Ascending aorta (tissue), 2 donors: ENCODE results near the gene NHS. TPM values are rescaled to one million over a fixed set of nuclear protein-coding genes. Genes with fewer than 3 reads are reported as not detected.

Source experiments
- DNase-seq, 2 donors: peaks; one replicate each; pipeline ENCODE4 v3.0.0-alpha.2; 2019; ENCODE audit warnings: low spot score in 2 of 2
- H3K27ac ChIP-seq, 2 donors: fragments of 200-600 bp; sonication (generic); one replicate each; pipeline ENCODE4 v1.5.1; 2016 to 2017; ENCODE audit warnings: mild to moderate bottlenecking in 1 of 2
- H3K27me3 ChIP-seq: fragments of 200-600 bp; sonication (generic); one replicate; pipeline ENCODE4 v1.5.1; 2017
- H3K36me3 ChIP-seq, 2 donors: fragments of 200-600 bp; sonication (generic); one replicate each; pipeline ENCODE4 v1.5.1; 2016
- H3K4me1 ChIP-seq, 2 donors: fragments of 200-600 bp; sonication (generic); one replicate each; pipeline ENCODE4 v1.5.1; 2016 to 2017; ENCODE audit warnings: mild to moderate bottlenecking in 1 of 2
- H3K4me3 ChIP-seq, 2 donors: fragments of 200-600 bp; sonication (generic); one replicate each; pipeline ENCODE4 v1.5.1; 2016 to 2017; ENCODE audit warnings: mild to moderate bottlenecking in 1 of 2
- H3K9me3 ChIP-seq, 2 donors: fragments of 200-600 bp; sonication (generic); one replicate each; pipeline ENCODE4 v1.5.1; 2016
- CTCF ChIP-seq, 3 experiments: fragments of 200-600 bp in 2 of 3; fragments of 450-650 bp in 1 of 3; sonication (generic) in 2 of 3; IDR thresholded peaks; one replicate each; pipeline ENCODE4 v1.5.1; 2016 to 2019; ENCODE audit warnings: antibody characterized with exemption in 3 of 3, mild to moderate bottlenecking in 1 of 3, moderate library complexity in 1 of 3
- intact Hi-C: fragments of 100-400 bp; cut with DNase I; formaldehyde crosslinking; loops from one replicate; pipeline ENCODE4 v1.15.1; 2023
- total RNA-seq: library from RNA; depleted of rRNA; stranded (reverse); fragments of >200 nt; gene quantifications from one replicate; pipeline ENCODE4 v1.1.0, GENCODE V29; 2016

Gene NHS
- total RNA-seq, 1 donor from 2014 or later, result 8.8 TPM

GRCh38 chrX:17713288-17713687 is 338.3 kb downstream of the NHS start:
- H3K27ac ChIP-seq, result no peak overlapping the region
- H3K4me1 ChIP-seq, result no peaks in the 10 kb centered on the region
- intact Hi-C loops, result no loop called here
- H3K36me3 ChIP-seq, result no peaks in the 10 kb centered on the region
- TF ChIP-seq CTCF (IDR thresholded peaks at IDR 0.05), result no peak
- H3K4me3 ChIP-seq, result no peak overlapping the region
- no peaks in the 10 kb centered on the region for H3K27me3 ChIP-seq
- no peaks in the 10 kb centered on the region for H3K9me3 ChIP-seq
- no peak for DNase-seq

- no peaks in the 10 kb centered on the region for H3K27me3 ChIP-seq
- no peak for DNase-seq
- no peak overlapping the region for H3K27ac ChIP-seq
- H3K36me3 ChIP-seq, result no peaks in the 10 kb centered on the region
- H3K4me3 ChIP-seq, result no peak overlapping the region
- H3K9me3 ChIP-seq, result no peaks in the 10 kb centered on the region
- no peak for TF ChIP-seq CTCF (IDR thresholded peaks at IDR 0.05)
- H3K4me1 ChIP-seq, result no peaks in the 10 kb centered on the region
- intact Hi-C loops, result no loop called here
Measured at GRCh38 chrX:17718649-17719165, 343.7 kb downstream of the NHS start.

- Histone ChIP-seq H3K27me3 (no peaks in the 10 kb centered on the region), H3K36me3 (no peaks in the 10 kb centered on the region), H3K4me1 (no peaks in the 10 kb centered on the region), H3K4me3 (no peak overlapping the region), H3K9me3 (no peaks in the 10 kb centered on the region), H3K27ac (no peak overlapping the region)
- intact Hi-C loops, result no loop called here
- DNase-seq, result no peak
- TF ChIP-seq CTCF (IDR thresholded peaks at IDR 0.05), result no peak
Measured at GRCh38 chrX:17719711-17720110, 344.7 kb downstream of the NHS start.

GRCh38 chrX:17721715-17722114 is 346.7 kb downstream of the NHS start:
- Histone ChIP-seq H3K4me3 (no peak overlapping the region), H3K27me3 (no peaks in the 10 kb centered on the region), H3K4me1 (no peaks in the 10 kb centered on the region), H3K27ac (no peak overlapping the region), H3K36me3 (peaks cover 0 to 3% of the 10 kb centered on the region in 2 donors), H3K9me3 (no peaks in the 10 kb centered on the region)
- intact Hi-C loops, result no loop called here
- TF ChIP-seq CTCF (IDR thresholded peaks at IDR 0.05), result no peak
- DNase-seq, result no peak

- Histone ChIP-seq H3K36me3 (peaks cover 0 to 10% of the 10 kb centered on the region in 2 donors), H3K27me3 (no peaks in the 10 kb centered on the region), H3K27ac (no peak overlapping the region), H3K4me1 (no peaks in the 10 kb centered on the region), H3K4me3 (no peak overlapping the region), H3K9me3 (no peaks in the 10 kb centered on the region)
- DNase-seq, result no peak
- no peak for TF ChIP-seq CTCF (IDR thresholded peaks at IDR 0.05)
- intact Hi-C loops, result no loop called here
Measured at GRCh38 chrX:17725181-17725580, 350.2 kb downstream of the NHS start.
